HG03060 (cell line): ENCODE measurements around the gene KRT84.

Experiments used
- ATAC-seq: cut with Tn5 transposase; IDR thresholded peaks from one replicate; pipeline ENCODE4 v1.9.1; 2021; ENCODE audit warnings: low read depth, moderate number of reproducible peaks; ENCODE audit not compliant: unreplicated experiment

The KRT84 gene

GRCh38 chr12:52389313-52390207, 4.1 kb upstream of the KRT84 start:
- ATAC-seq, result no peak

- ATAC-seq, result no peak
These were observed 2.4 kb upstream of the KRT84 start for GRCh38 chr12:52387859-52388258.

GRCh38 chr12:52383331-52383730, 2.1 kb downstream of the KRT84 start:
- no peak for ATAC-seq

- ATAC-seq, result no peak
These were observed 2.6 kb downstream of the KRT84 start for GRCh38 chr12:52382854-52383253.

- no peak for ATAC-seq
These were observed 4.2 kb downstream of the KRT84 start for GRCh38 chr12:52381206-52381605.

- ATAC-seq, result no peak
These were observed 5.2 kb downstream of the KRT84 start for GRCh38 chr12:52380271-52380694.

GRCh38 chr12:52379536-52379935, 5.9 kb downstream of the KRT84 start:
- no peak for ATAC-seq

- no peak for ATAC-seq
These were observed 7.4 kb downstream of the KRT84 start for GRCh38 chr12:52378091-52378490.

- ATAC-seq, result no peak
These were observed 8.2 kb downstream of the KRT84 start for GRCh38 chr12:52377266-52377665.

- no peak for ATAC-seq
These were observed 13.0 kb downstream of the KRT84 start for GRCh38 chr12:52372216-52373154.

GRCh38 chr12:52371716-52372115, 13.7 kb downstream of the KRT84 start:
- no peak for ATAC-seq

GRCh38 chr12:52370926-52371608, 14.4 kb downstream of the KRT84 start:
- ATAC-seq, result no peak

- no peak for ATAC-seq
These were observed 15.6 kb downstream of the KRT84 start for GRCh38 chr12:52369809-52370208.

- ATAC-seq, result no peak
These were observed 16.2 kb downstream of the KRT84 start for GRCh38 chr12:52369211-52369610.

- ATAC-seq, result no peak
These were observed 16.9 kb downstream of the KRT84 start for GRCh38 chr12:52368508-52368907.

GRCh38 chr12:52367876-52368275, 17.6 kb downstream of the KRT84 start:
- no peak for ATAC-seq

- ATAC-seq, result no peak
These were observed 18.5 kb downstream of the KRT84 start, which contains the start of gene KRT85 for GRCh38 chr12:52366738-52367485. TSS of gene KRT85 (minus strand) at chr12:52367481. CDS start at chr12:52367405, 76 bp downstream.

GRCh38 chr12:52364901-52365489, 20.5 kb downstream of the KRT84 start:
- no peak for ATAC-seq

- no peak for ATAC-seq
These were observed 21.4 kb downstream of the KRT84 start for GRCh38 chr12:52364061-52364460.
